Esophagus muscularis mucosa (tissue), 4 donors: ENCODE results near the gene FBXW5. TPM values are rescaled to one million over a fixed set of nuclear protein-coding genes. Genes with fewer than 3 reads are reported as not detected.

ENCODE experiments used
- DNase-seq: peaks from one replicate; pipeline ENCODE4 v3.0.0-alpha.2; 2017; ENCODE audit errors: extremely low spot score
- H3K27ac ChIP-seq, 4 donors: fragments of 200-600 bp; sonication (generic); replicated peaks in 1 of 4; 1 replicate in 3 of 4; 2 replicates in 1 of 4; pipeline ENCODE4 v1.5.1; 2016 to 2019; ENCODE audit warnings: mild to moderate bottlenecking in 1 of 4
- H3K27me3 ChIP-seq, 4 donors: fragments of 200-600 bp; sonication (generic); one replicate each; pipeline versions ENCODE4 v1.5.1 to v1.6.0; 2016 to 2019
- H3K36me3 ChIP-seq, 4 donors: fragments of 200-600 bp; sonication (generic); one replicate each; pipeline ENCODE4 v1.5.1; 2016 to 2019
- H3K4me1 ChIP-seq, 4 donors: fragments of 200-600 bp; sonication (generic); one replicate each; pipeline ENCODE4 v1.5.1; 2016 to 2019
- H3K4me3 ChIP-seq, 4 donors: fragments of 200-600 bp; sonication (generic); 1 replicate in 2 of 4; 2 replicates in 2 of 4; pipeline ENCODE4 v1.5.1; 2016 to 2019; ENCODE audit warnings: mild to moderate bottlenecking in 4 of 4, moderate library complexity in 1 of 4
- H3K9me3 ChIP-seq, 4 donors: fragments of 200-600 bp; sonication (generic); 1 replicate in 3 of 4; 2 replicates in 1 of 4; pipeline ENCODE4 v1.5.1; 2016 to 2019
- CTCF ChIP-seq, 3 experiments: fragments of 200-600 bp in 2 of 3; fragments of 450-650 bp in 1 of 3; sonication (generic) in 2 of 3; IDR thresholded peaks; one replicate each; pipeline ENCODE4 v1.5.1; 2017 to 2019; ENCODE audit warnings: antibody characterized with exemption in 3 of 3, mild to moderate bottlenecking in 2 of 3, moderate library complexity in 1 of 3
- EP300 ChIP-seq: sonication (generic); formaldehyde crosslinking; IDR thresholded peaks from one replicate; pipeline ENCODE4 v1.6.1; 2017; ENCODE audit warnings: antibody characterized with exemption
- POLR2A ChIP-seq: fragments of 450-650 bp; IDR thresholded peaks from one replicate; pipeline ENCODE4 v1.6.1; 2017; ENCODE audit warnings: antibody characterized with exemption, moderate library complexity, mild to moderate bottlenecking, low read depth
- POLR2AphosphoS5 ChIP-seq, 2 donors: sonication (generic); formaldehyde crosslinking; IDR thresholded peaks; one replicate each; pipeline ENCODE4 v1.6.1; 2017; ENCODE audit warnings: antibody characterized with exemption in 2 of 2
- WGBS: methylation state at CpG from one replicate; pipeline ENCODE4 v1.1.5; 2018; 5-methylcytosine and 5-hydroxymethylcytosine counted together
- intact Hi-C: fragments of 100-400 bp; cut with DNase I; formaldehyde crosslinking; loops from one replicate; pipeline ENCODE4 v1.15.1; 2023
- total RNA-seq, 4 donors: library from RNA; depleted of rRNA; stranded (reverse); fragments of >200 nt; gene quantifications; one replicate each; pipeline versions ENCODE4 v1.1.0 to v1.2.1, GENCODE V29; 2016

The FBXW5 gene, protein sequence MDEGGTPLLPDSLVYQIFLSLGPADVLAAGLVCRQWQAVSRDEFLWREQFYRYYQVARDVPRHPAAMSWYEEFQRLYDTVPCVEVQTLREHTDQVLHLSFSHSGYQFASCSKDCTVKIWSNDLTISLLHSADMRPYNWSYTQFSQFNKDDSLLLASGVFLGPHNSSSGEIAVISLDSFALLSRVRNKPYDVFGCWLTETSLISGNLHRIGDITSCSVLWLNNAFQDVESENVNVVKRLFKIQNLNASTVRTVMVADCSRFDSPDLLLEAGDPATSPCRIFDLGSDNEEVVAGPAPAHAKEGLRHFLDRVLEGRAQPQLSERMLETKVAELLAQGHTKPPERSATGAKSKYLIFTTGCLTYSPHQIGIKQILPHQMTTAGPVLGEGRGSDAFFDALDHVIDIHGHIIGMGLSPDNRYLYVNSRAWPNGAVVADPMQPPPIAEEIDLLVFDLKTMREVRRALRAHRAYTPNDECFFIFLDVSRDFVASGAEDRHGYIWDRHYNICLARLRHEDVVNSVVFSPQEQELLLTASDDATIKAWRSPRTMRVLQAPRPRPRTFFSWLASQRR
- 100 to 1,000 TPM; 238 to 303 (median 267) TPM for total RNA-seq

- Histone ChIP-seq H3K36me3 (peaks cover 30 to 36% (median 35%) of the 10 kb centered on the region in 4 donors), H3K4me1 (peaks cover 39 to 54% (median 42%) of the 10 kb centered on the region in 4 donors), H3K9me3 (no peaks in the 10 kb centered on the region), H3K27me3 (peaks cover 0 to 3% (median 0%) of the 10 kb centered on the region in 4 donors), H3K4me3 (peak within 1 kb of the TSS; percentile 69 to 99 (median 94)), H3K27ac (peak within 1 kb of the TSS; percentile 82 to 95 (median 94))
- no peak for TF ChIP-seq POLR2A
- TF ChIP-seq POLR2AphosphoS5 (IDR thresholded peaks at IDR 0.05): peak; percentile 61 to 93
- TF ChIP-seq CTCF (IDR thresholded peaks at IDR 0.05): peak in 2 of 3 experiments; percentile 99
- 14% methylated on average over 17 of the region's 74 CpGs for WGBS
- DNase-seq: peak; percentile 96
- intact Hi-C loops: loop anchor here (5.0 kb wide), 2 partner anchors 48 to 93 kb away; partner anchors contain the start of gene PAXX
Measured at GRCh38 chr9:136944519-136945332, at the start of gene FBXW5, which contains the start of gene C8G. TSS of gene FBXW5 (minus strand) at chr9:136944738. CDS start at chr9:136944083, 655 bp downstream. TSS of gene C8G (plus strand) at chr9:136945243. CDS start at chr9:136945321, 78 bp downstream.

GRCh38 chr9:136992819-136993369, 48.4 kb upstream of the FBXW5 start:
- intact Hi-C loops: loop anchor here (5.0 kb wide), 1 partner anchor 46 kb away; the partner anchor contains the start of gene C8G
- 27% methylated on average over 11 of the region's 18 CpGs for WGBS
- Histone ChIP-seq H3K9me3 (no peaks in the 10 kb centered on the region), H3K27me3 (peaks cover 0 to 51% (median 14%) of the 10 kb centered on the region in 4 donors), H3K36me3 (peaks cover 4 to 18% (median 14%) of the 10 kb centered on the region in 4 donors), H3K4me3 (peak overlapping the region; percentile 67 to 86 (median 74)), H3K27ac (peak overlapping the region; percentile 87 to 91 (median 88)), H3K4me1 (peaks cover 32 to 57% (median 48%) of the 10 kb centered on the region in 4 donors)
- TF ChIP-seq EP300 (no peak), POLR2A (no peak), POLR2AphosphoS5 (IDR thresholded peaks at IDR 0.05) (no peak), CTCF (IDR thresholded peaks at IDR 0.05) (no peak)
- no peak for DNase-seq

- DNase-seq: peak; percentile 96
- WGBS: 9% methylated on average over 28 of the region's 92 CpGs
- Histone ChIP-seq H3K27ac (peak within 1 kb of the TSS; percentile 87 to 91 (median 88)), H3K36me3 (peaks cover 4 to 18% (median 14%) of the 10 kb centered on the region in 4 donors), H3K27me3 (peaks cover 0 to 52% (median 14%) of the 10 kb centered on the region in 4 donors), H3K4me3 (peak within 1 kb of the TSS; percentile 67 to 86 (median 74)), H3K4me1 (peaks cover 32 to 57% (median 47%) of the 10 kb centered on the region in 4 donors), H3K9me3 (no peaks in the 10 kb centered on the region)
- intact Hi-C loops: loop anchor here (5.0 kb wide), 1 partner anchor 45 kb away; the partner anchor contains the start of gene C8G
- TF ChIP-seq POLR2A: no peak
- TF ChIP-seq POLR2AphosphoS5 (IDR thresholded peaks at IDR 0.05): peak; percentile 38 to 45
Measured at GRCh38 chr9:136991993-136992818, 47.7 kb upstream of the FBXW5 start, which contains the start of gene PAXX. TSS of gene PAXX (plus strand) at chr9:136992422. CDS start at chr9:136992444, 22 bp downstream.

DNA sequence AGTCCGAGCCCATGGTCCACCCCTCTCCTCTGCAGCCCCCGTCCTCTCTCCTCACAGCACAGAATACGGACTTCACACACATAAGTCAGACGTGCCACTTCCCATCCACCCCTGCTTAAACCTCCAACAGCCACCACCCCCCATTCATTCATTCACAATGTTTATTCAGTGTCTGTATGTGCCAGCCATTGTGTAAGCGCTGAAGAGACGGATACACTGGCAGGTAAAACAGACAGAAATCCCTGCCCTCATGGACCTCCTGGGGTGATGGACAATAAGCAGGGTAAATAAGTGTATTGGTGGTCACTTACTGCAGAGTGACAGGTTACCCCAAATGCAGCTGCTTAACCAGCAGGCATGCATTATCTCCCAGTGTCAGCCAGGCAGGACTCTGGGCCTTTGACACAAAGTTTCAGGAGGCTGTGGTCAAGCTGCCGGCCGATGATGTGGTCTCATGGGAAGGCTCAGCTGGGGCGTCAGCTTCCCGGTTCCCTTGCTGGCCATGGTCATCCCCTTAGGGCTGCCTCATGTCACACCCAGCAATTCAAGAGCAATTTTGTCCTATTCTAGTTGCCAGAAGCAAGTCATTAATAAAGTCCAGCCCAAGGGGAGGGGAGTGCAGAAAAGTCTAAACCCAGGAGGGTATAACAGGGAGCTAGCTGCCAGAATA, 45.8 kb upstream of the FBXW5 start:
- H3K9me3 ChIP-seq: no peaks in the 10 kb centered on the region
- no peak for TF ChIP-seq CTCF (IDR thresholded peaks at IDR 0.05)
- no peak for TF ChIP-seq EP300
- TF ChIP-seq POLR2A: no peak
- TF ChIP-seq POLR2AphosphoS5 (IDR thresholded peaks at IDR 0.05): no peak
- 82% methylated on average over 10 of the region's 10 CpGs for WGBS
- no peak overlapping the region for H3K4me3 ChIP-seq
- intact Hi-C loops: loop anchor here (5.0 kb wide), 1 partner anchor 43 kb away; the partner anchor contains the start of gene C8G
- DNase-seq: no peak
- no peak overlapping the region for H3K27ac ChIP-seq
- H3K4me1 ChIP-seq: peaks cover 21 to 43% (median 35%) of the 10 kb centered on the region in 4 donors
- peaks cover 0 to 52% (median 15%) of the 10 kb centered on the region in 4 donors for H3K27me3 ChIP-seq
- H3K36me3 ChIP-seq: peaks cover 4 to 18% (median 14%) of the 10 kb centered on the region in 4 donors
